Suprapubic skin (tissue), 3 donors: ENCODE results near the gene STK36.

Source experiments
- CTCF ChIP-seq, 2 donors: fragments of 200-600 bp in 1 of 2; fragments of 450-650 bp in 1 of 2; sonication (generic) in 1 of 2; IDR thresholded peaks; one replicate each; pipeline ENCODE4 v1.5.1; 2016 to 2019; ENCODE audit warnings: antibody characterized with exemption in 2 of 2, mild to moderate bottlenecking in 1 of 2, moderate library complexity in 1 of 2
- POLR2A ChIP-seq, 2 donors: fragments of 450-650 bp; IDR thresholded peaks; one replicate each; pipeline ENCODE4 v1.6.1; 2017; ENCODE audit warnings: antibody characterized with exemption in 2 of 2, mild to moderate bottlenecking in 2 of 2, moderate library complexity in 2 of 2

- no peak for TF ChIP-seq POLR2A (IDR thresholded peaks at IDR 0.05)
- no peak for TF ChIP-seq CTCF (IDR thresholded peaks at IDR 0.05)
Measured at GRCh38 chr2:218726004-218726574, 54.2 kb downstream of the STK36 start.
